Activated T-helper 2 cell treated with anti-CD3 and anti-CD28 coated beads, Interferon-gamma antibody, Interleukin-2, Interleukin-4, amounts not matched to agents 10 μg/mL and 5 μg/mL and 100 μg/mL, durations not matched to agents 14 hours and 24 hours and 36 hours (primary cell): ENCODE results near the gene TRIM27. TPM values are rescaled to one million over a fixed set of nuclear protein-coding genes. Genes with fewer than 3 reads are reported as not detected.
"Not testable (repeated sequence)": the region's sequence is repeated elsewhere in the genome, so short reads cannot be mapped to it uniquely, and the experiment has no call there.

Experiments
- DNase-seq: peaks from one replicate; pipeline ENCODE4 v3.0.0; 2021; ENCODE audit warnings: low spot score
- H3K27ac Mint-ChIP-seq: one replicate; pipeline ENCODE4 v1.8.0; 2021; ENCODE audit warnings: mixed read lengths
- H3K27me3 Mint-ChIP-seq: one replicate; pipeline ENCODE4 v1.8.0; 2021; ENCODE audit warnings: low read depth, mixed read lengths
- H3K36me3 Mint-ChIP-seq: one replicate; pipeline ENCODE4 v1.8.0; 2021; ENCODE audit warnings: low read depth, mixed read lengths
- H3K4me1 Mint-ChIP-seq: one replicate; pipeline ENCODE4 v1.8.0; 2021; ENCODE audit warnings: low read depth, mixed read lengths
- H3K4me3 Mint-ChIP-seq: one replicate; pipeline ENCODE4 v1.8.0; 2021; ENCODE audit warnings: low read depth, mild to moderate bottlenecking, moderate library complexity, mixed read lengths
- H3K9me3 Mint-ChIP-seq: one replicate; pipeline ENCODE4 v1.8.0; 2021; ENCODE audit warnings: mixed read lengths
- intact Hi-C: fragments of 100-400 bp; cut with micrococcal nuclease; formaldehyde crosslinking; loops from one replicate; pipeline ENCODE4 v1.15.1; 2023
- total RNA-seq: library from RNA; stranded (reverse); gene quantifications from 2 replicates; pipeline ENCODE4 v1.2.3, GENCODE V29; 2022

The TRIM27 gene
- total RNA-seq, 1 donor from 2014 or later: 64.4 TPM

DNA sequence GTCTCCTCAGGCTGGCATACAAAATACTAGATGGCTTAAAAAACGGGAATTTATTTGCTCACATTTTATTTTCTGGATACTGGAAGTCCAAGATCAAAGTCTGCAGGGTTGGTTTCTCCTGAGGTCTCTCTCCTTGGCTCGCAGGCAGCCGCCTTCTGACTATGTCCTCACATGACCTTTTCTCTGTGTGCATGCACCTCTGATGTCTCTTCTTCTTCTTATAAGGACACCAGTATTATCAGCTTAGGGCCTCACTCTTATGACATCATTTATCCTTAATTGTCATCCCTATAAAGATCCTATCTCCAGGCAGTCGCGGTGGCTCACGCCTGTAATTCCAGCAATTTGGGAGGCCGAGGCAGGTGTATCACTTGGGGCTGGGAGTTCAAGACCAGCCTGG lies 9.3 kb upstream of the TRIM27 start:
- no peaks in the 10 kb centered on the region for H3K4me1 Mint-ChIP-seq
- H3K36me3 Mint-ChIP-seq: no peaks in the 10 kb centered on the region
- no peak overlapping the region for H3K4me3 Mint-ChIP-seq
- H3K27ac Mint-ChIP-seq: no peak overlapping the region
- H3K27me3 Mint-ChIP-seq: peaks cover 14% of the 10 kb centered on the region
- intact Hi-C loops: no loop called here
- no peaks in the 10 kb centered on the region for H3K9me3 Mint-ChIP-seq
- no peak for DNase-seq

- Mint-ChIP-seq H3K9me3 (no peaks in the 10 kb centered on the region), H3K27ac (no peak overlapping the region), H3K4me3 (no peak overlapping the region), H3K27me3 (peaks cover 14% of the 10 kb centered on the region), H3K36me3 (no peaks in the 10 kb centered on the region), H3K4me1 (no peaks in the 10 kb centered on the region)
- DNase-seq: no peak
- intact Hi-C loops: no loop called here
Observed at GRCh38 chr6:28929887-28930620, 6.3 kb upstream of the TRIM27 start.

DNA sequence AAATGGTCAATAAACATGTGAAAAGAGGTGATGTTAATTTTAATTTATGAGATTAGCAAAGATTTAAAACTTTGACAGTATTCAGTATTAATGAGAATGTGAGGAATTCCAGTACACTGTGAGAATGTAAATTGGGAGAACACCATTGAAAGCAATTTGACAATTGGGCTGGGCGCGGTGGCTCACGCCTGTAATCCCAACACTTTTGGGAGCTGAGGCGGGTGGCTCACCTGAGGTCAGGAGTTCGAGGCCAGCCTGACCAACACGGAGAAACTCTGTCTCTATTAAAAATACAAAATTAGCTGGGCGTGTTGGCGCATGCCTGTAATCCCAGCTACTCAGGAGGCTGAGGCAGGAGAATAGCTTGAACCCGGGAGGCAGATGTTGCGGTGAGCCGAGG lies 5.6 kb upstream of the TRIM27 start:
- H3K4me1 Mint-ChIP-seq: not testable (repeated sequence)

GRCh38 chr6:28927846-28928245 lies 4.1 kb upstream of the TRIM27 start:
- Mint-ChIP-seq H3K27ac (no peak overlapping the region), H3K36me3 (peaks cover 1% of the 10 kb centered on the region), H3K9me3 (no peaks in the 10 kb centered on the region), H3K4me3 (no peak overlapping the region), H3K4me1 (peaks cover 4% of the 10 kb centered on the region), H3K27me3 (peaks cover 14% of the 10 kb centered on the region)
- intact Hi-C loops: no loop called here
- no peak for DNase-seq

More for the DNA sequence above, 5.6 kb upstream of the TRIM27 start:
- H3K4me3 Mint-ChIP-seq, DNase-seq, H3K27ac Mint-ChIP-seq, intact Hi-C loops, H3K36me3 Mint-ChIP-seq, H3K9me3 Mint-ChIP-seq: not testable (repeated sequence)
- peaks cover 14% of the 10 kb centered on the region for H3K27me3 Mint-ChIP-seq

- H3K4me3 Mint-ChIP-seq: peak overlapping the region; percentile 93
Observed at GRCh38 chr6:28922821-28923317, 916 bp downstream of the TRIM27 start.

DNA sequence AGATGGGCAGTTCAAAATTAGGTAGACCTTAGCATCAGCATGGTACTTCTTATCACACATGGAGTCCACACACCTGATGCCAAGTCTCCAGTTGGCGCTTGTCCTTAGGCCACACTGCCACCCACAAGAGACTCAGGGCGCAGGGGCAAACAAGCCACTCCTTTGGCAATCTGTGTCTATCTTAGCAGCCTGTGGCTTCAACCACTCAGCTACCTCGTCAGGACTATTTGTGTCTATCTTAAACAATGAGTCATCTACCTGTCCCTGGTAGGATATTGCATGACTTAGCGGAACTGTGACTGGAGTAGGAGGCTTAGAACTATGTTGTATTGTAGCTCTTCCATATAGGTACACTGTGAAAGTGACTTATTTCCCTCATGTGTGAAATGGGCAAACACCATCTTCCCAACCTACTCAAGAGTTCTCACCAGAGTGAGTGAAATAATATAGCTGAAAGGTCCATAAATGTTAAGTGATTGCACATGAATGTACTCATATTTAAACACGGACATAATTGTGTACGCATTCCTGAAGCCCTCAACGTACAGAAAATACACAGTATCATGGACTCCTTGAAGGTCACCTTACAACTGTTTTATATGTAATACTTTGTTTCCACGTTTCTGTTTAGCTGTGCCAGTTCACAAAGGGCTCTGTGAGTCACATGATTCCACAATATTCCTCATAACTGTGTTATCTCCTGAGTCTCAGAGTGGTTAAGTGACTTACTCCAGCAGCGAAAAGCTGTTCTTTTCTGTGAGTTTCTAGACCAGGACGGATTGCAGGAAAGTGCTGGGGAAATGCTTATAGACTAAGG lies 1.6 kb downstream of the TRIM27 start:
- H3K27me3 Mint-ChIP-seq: no peaks in the 10 kb centered on the region
- H3K27ac Mint-ChIP-seq: peak overlapping the region; percentile 85
- DNase-seq: no peak
- no peaks in the 10 kb centered on the region for H3K9me3 Mint-ChIP-seq
- intact Hi-C loops: loop anchor here (2.0 to 5.0 kb wide), 3 partner anchors 40 to 83 kb away; no protein-coding TSS in a partner anchor
- H3K4me1 Mint-ChIP-seq: peaks cover 28% of the 10 kb centered on the region
- H3K36me3 Mint-ChIP-seq: peaks cover 53% of the 10 kb centered on the region
- H3K4me3 Mint-ChIP-seq: peak overlapping the region; percentile 93

More at GRCh38 chr6:28922821-28923317, 916 bp downstream of the TRIM27 start:
- H3K36me3 Mint-ChIP-seq: peaks cover 47% of the 10 kb centered on the region
- DNase-seq: peak; percentile 40
- no peaks in the 10 kb centered on the region for H3K27me3 Mint-ChIP-seq
- intact Hi-C loops: loop anchor here (1.0 to 5.0 kb wide), 4 partner anchors 27 to 84 kb away; no protein-coding TSS in a partner anchor
- H3K4me1 Mint-ChIP-seq: peaks cover 28% of the 10 kb centered on the region
- H3K9me3 Mint-ChIP-seq: no peaks in the 10 kb centered on the region
- H3K27ac Mint-ChIP-seq: peak overlapping the region; percentile 85

GRCh38 chr6:28920281-28920680 lies 3.5 kb downstream of the TRIM27 start:
- Mint-ChIP-seq H3K9me3 (no peaks in the 10 kb centered on the region), H3K4me1 (peaks cover 28% of the 10 kb centered on the region), H3K4me3 (peak overlapping the region; percentile 65), H3K36me3 (peaks cover 65% of the 10 kb centered on the region), H3K27ac (no peak overlapping the region), H3K27me3 (no peaks in the 10 kb centered on the region)
- no peak for DNase-seq
- intact Hi-C loops: loop anchor here (5.0 kb wide), 1 partner anchor 38 kb away; no protein-coding TSS in a partner anchor

- Mint-ChIP-seq H3K36me3 (peaks cover 72% of the 10 kb centered on the region), H3K4me1 (peaks cover 4% of the 10 kb centered on the region), H3K4me3 (no peak overlapping the region), H3K27ac (no peak overlapping the region), H3K9me3 (no peaks in the 10 kb centered on the region), H3K27me3 (no peaks in the 10 kb centered on the region)
- DNase-seq: no peak
- intact Hi-C loops: no loop called here
Observed at GRCh38 chr6:28914941-28915340, 8.8 kb downstream of the TRIM27 start.

DNA sequence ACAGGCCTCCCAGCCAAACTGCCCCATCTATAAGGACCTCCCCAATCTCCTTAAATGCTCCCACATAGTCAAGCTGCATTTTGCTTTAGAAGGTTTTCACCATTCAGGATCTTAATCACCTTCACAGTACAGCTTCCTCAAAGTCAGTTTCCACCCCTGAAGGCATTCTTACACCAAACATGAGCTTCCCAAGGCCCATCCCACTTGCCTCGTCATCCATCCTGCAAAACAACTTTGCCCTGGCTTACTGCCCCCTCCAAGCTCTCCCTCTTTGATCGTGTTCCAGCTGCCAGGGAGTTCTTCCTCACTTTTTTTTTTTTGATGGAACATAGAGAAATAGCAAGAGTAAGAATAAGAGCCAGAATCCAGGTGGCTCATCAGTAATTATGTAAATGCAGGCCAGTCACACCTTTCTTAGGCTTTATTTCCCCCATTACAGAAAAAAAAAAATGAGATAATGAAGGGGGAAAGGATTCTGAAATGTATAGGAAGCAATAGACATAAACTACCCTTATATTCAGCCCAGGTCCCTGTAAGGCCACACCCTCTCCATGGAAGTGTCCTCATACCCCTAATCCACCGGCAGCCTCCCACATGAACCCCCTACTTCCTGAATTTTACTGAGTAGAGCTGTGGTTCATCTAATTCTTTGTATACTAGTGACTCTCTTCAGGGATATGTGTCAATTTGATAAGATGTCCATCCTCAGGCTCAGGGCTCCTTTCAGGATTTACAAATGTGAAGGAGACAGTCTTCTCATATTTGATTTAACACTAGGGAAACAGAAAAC lies 12.7 kb downstream of the TRIM27 start:
- Mint-ChIP-seq H3K4me3 (no peak overlapping the region), H3K27me3 (no peaks in the 10 kb centered on the region), H3K9me3 (no peaks in the 10 kb centered on the region), H3K4me1 (peaks cover 1% of the 10 kb centered on the region), H3K27ac (no peak overlapping the region), H3K36me3 (peaks cover 70% of the 10 kb centered on the region)
- intact Hi-C loops: no loop called here
- DNase-seq: no peak

- Mint-ChIP-seq H3K27ac (no peak overlapping the region), H3K36me3 (peaks cover 83% of the 10 kb centered on the region), H3K4me1 (no peaks in the 10 kb centered on the region), H3K27me3 (no peaks in the 10 kb centered on the region), H3K9me3 (no peaks in the 10 kb centered on the region), H3K4me3 (no peak overlapping the region)
- intact Hi-C loops: no loop called here
- DNase-seq: no peak
Observed at GRCh38 chr6:28907394-28907793, 16.4 kb downstream of the TRIM27 start.

GRCh38 chr6:28906669-28907068 lies 17.1 kb downstream of the TRIM27 start:
- H3K4me3 Mint-ChIP-seq: no peak overlapping the region
- H3K4me1 Mint-ChIP-seq: no peaks in the 10 kb centered on the region
- H3K27ac Mint-ChIP-seq: no peak overlapping the region
- no peaks in the 10 kb centered on the region for H3K27me3 Mint-ChIP-seq
- intact Hi-C loops: no loop called here
- H3K9me3 Mint-ChIP-seq: no peaks in the 10 kb centered on the region
- H3K36me3 Mint-ChIP-seq: peaks cover 84% of the 10 kb centered on the region
- no peak for DNase-seq

DNA sequence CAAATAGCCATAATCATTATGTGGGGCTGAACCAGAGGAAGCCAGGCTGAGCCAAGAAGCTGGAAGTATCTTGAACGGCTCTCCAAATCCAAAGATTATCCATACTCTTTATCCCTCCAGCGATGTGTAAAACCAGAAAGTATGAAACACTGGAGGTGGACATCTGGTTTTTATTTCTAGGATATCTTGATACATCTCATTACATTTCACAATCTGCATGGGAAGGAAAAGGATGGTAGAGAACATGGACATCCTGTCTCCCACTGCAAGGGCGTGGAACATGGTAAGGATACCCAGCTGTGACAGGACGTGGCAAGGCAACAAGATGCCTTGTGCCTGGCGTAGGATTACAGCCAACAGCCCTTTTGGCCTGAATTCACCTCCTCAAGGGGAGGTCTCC lies 20.1 kb downstream of the TRIM27 start:
- no peaks in the 10 kb centered on the region for H3K9me3 Mint-ChIP-seq
- no peaks in the 10 kb centered on the region for H3K27me3 Mint-ChIP-seq
- H3K27ac Mint-ChIP-seq: no peak overlapping the region
- H3K4me3 Mint-ChIP-seq: no peak overlapping the region
- DNase-seq: no peak
- H3K4me1 Mint-ChIP-seq: no peaks in the 10 kb centered on the region
- intact Hi-C loops: no loop called here
- peaks cover 78% of the 10 kb centered on the region for H3K36me3 Mint-ChIP-seq
